Measurements from ENCODE around the gene CDH13. TPM values are rescaled to one million over a fixed set of nuclear protein-coding genes. Genes with fewer than 3 reads are reported as not detected.

CDH13 gene
- total RNA-seq, 1 experiment from 2014 or later, result not detected

DNA sequence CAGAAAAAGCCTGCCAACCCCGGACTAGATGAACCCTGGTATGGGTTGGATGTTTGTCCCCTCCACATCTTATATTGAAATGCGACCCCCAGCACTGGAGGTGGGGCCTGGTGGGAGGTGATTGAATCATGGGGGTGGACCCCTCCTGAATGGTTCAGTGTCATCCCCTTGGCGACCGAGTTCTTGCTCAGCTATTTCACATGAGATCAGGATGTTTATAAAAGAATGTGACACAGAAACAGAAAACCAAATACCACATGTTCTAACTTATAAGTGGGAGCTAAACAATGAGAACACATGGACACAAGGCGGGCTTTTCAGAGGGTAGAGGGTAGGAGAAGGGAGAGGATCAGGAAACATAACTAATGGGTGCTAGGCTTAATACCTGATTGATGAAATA, 605.0 kb downstream of the CDH13 start:
- no peak for DNase-seq (ENCODE audit: low spot score)

DNA sequence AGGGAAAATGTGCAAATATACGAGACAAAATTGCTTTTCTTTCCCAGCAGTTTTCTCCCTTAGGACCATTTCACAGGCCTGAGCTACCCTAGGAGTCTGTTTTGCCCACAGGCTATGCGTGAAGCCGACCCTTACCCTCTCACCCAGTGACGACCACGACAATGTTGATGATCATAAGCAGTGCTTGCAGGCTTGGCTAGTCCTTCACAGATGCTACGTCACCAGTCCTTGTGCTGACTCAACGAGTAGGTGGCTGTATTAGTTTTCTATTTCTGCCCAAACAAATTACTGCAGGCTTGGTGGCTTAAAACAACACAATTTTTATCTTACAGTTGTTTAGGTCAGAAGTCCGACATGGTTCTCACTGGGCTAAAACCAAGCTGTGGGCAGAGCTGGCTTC, 606.4 kb downstream of the CDH13 start:
- no peak for DNase-seq (ENCODE audit: low spot score)

DNA sequence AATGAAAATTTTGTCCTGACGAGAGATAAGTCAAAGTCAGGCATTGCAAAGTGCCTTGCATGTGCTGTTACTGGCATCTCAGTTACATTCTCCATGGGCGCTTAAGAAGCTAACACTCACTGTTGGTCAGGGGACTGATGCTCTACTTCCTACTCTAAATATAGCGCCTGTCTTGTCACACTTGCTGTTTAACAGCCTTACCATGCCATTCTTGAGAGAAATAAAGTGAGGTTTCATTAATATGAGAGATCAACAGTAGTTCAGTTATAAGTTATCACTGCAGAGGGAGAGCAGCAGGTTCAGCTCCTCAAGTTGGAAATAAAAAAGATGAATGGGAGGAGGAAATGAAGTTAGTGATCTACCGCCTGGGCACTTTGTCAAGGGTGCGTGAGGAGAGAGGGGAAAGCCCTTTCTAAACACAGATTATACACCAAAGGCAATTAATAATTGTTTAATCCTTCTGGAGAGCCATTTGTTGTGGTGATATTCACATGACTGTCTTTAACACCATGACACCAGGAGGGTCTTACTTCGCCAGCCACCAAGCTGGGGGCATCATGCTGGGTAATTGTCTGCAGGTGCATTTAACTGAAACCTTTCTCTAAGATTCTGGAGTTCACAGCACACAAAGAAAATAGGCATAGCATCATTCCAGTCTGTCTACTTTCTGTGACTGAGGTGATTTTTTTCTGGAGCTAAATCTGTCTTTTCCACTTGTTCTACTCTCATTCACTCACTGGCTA, 612.4 kb downstream of the CDH13 start:
- no peak for DNase-seq (ENCODE audit: low spot score)

DNA sequence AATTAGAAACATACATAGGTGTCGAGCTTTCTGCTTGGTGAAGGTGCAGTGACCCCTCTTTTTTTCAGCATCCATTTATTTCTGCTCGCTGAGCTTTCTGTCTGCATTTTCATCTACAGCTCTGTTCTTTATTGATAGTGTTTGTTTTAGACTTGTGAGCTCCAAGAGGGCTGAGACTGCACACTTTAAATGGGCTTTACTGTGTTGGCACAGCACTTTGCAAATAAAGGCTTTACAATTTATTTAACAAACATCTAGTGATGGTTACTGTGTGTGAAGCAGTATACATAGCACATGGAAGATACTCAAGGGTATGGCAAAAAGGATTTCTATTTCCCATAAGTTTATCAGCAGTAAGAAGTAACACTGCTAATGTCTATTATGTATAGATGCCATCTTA, 617.3 kb downstream of the CDH13 start:
- no peak for DNase-seq (ENCODE audit: low spot score)

DNA sequence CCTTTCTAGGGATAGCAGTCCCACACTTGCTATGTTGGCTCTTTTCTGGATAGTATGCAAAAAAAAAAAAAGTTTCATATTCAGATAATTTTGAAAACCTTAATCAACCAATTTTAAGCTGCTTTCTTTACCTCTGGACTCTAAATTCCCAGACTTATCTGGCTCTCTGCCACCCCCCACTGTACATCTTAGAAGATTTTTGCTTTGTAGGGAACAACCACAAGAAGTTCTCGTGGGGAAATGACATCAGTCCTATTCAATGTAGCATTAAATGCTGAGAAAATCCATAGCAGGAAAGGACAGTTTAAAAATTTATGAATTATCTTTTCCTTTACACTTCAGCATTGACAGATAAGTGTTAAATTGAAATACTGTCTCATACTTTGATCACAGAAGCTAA, 618.3 kb downstream of the CDH13 start:
- DNase-seq (ENCODE audit: low spot score), result no peak

- no peak for DNase-seq (ENCODE audit: low spot score)
Measured at GRCh38 chr16:83247767-83248372, 621.1 kb downstream of the CDH13 start.

GRCh38 chr16:83248735-83249463, 622.1 kb downstream of the CDH13 start:
- DNase-seq (ENCODE audit: low spot score), result no peak

GRCh38 chr16:83253521-83253920, 626.8 kb downstream of the CDH13 start:
- no peak for DNase-seq (ENCODE audit: low spot score)

- DNase-seq (ENCODE audit: low spot score), result no peak
Measured at GRCh38 chr16:83258366-83258928, 631.7 kb downstream of the CDH13 start.

DNA sequence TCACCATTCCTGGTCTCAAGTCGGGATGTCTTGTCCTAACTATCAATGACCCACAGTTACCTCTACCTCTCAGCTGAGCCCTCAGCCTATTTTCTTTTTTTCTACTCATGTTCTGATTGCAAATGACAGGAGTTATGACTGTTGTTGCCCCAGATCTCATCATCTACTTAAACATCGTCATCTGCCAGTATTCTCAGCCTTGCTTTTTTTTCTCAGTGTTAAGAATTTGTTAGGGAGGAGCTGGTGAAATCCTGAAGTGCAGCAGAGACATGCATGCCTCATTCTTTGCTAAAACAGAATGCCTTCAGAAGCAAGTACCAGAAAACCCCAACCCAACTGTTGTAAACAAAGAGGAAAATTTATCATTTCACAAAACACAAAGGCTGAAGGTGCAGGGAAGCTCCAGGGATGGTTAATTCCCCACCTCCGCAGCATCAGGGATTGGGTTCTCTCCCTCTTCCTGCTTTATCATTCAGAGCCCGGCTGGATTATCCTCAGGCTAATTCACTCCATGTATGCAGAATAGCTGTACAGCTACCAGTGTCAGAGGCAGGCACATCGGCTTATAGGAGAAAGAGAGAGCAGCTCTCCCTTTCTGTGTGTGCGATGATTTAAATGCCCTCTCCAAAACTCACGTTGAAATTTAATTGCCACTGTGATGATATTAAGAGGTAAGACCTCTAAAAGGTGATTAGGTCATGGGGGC, 640.2 kb downstream of the CDH13 start:
- no peak for DNase-seq (ENCODE audit: low spot score)

DNA sequence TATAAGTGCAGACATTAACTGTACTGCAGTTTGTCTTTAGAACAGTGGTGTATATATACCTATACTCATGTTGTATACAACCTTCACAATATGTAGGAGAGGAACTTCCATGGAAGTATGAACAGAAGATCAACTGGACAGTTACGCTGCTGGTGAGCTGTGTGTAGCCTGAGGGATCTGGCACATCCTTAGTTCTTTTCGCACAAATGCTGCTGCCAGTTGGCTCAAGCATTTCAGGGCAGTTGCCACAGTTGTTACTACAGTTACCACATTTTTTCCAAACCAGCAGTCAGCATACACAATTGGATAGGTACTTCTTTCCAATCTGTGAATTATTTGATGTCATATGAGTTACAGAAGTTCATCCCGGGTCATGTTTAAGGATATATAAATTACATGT, 641.4 kb downstream of the CDH13 start:
- no peak for DNase-seq (ENCODE audit: low spot score)

- DNase-seq (ENCODE audit: low spot score), result no peak
Measured at GRCh38 chr16:83269048-83269447, 642.3 kb downstream of the CDH13 start.

- DNase-seq (ENCODE audit: low spot score), result no peak
Measured at GRCh38 chr16:83269541-83269940, 642.8 kb downstream of the CDH13 start.

DNA sequence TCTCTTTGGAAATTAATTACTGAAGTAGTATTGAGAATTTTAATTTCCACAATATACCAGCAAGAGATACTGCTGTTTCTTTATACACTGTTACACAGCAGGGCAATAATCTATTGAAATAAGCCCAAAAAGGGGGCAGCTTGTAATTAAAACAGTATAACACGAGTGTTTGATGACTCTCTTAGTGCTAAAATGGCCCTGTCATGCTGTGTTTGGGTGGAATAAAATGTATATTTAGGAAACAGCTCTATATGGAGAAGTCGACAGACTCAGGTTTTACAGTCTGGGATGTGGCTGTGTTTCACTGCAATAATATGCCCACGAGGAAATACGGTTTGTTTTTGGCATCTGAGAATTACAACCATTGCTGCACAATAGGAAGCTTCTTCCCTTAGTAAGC, 643.3 kb downstream of the CDH13 start:
- DNase-seq (ENCODE audit: low spot score), result no peak

- no peak for DNase-seq (ENCODE audit: low spot score)
Measured at GRCh38 chr16:83270640-83271039, 643.9 kb downstream of the CDH13 start.

- DNase-seq (ENCODE audit: low spot score), result no peak
Measured at GRCh38 chr16:83271123-83271522, 644.4 kb downstream of the CDH13 start.

GRCh38 chr16:83271970-83272575, 645.3 kb downstream of the CDH13 start:
- DNase-seq (ENCODE audit: low spot score), result no peak

DNA sequence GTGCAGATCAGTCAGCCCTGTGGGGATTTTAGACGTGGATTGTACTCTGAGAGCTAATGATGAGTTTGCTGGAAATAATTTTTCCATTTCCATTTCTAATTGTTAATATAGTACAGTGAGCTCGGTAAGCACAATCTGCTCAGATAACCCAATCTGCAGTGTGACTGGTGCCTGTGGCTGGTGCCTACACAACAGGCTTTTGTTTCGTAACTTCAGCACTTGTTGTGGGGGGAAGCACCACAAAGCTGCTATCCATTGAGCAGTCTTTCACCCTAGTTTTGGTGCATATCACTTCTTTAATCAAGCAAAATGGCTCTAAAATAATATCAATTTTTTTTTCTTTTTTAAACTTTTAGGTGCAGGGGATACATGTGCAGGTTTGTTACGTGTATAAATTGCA, 646.1 kb downstream of the CDH13 start:
- DNase-seq (ENCODE audit: low spot score), result no peak

DNA sequence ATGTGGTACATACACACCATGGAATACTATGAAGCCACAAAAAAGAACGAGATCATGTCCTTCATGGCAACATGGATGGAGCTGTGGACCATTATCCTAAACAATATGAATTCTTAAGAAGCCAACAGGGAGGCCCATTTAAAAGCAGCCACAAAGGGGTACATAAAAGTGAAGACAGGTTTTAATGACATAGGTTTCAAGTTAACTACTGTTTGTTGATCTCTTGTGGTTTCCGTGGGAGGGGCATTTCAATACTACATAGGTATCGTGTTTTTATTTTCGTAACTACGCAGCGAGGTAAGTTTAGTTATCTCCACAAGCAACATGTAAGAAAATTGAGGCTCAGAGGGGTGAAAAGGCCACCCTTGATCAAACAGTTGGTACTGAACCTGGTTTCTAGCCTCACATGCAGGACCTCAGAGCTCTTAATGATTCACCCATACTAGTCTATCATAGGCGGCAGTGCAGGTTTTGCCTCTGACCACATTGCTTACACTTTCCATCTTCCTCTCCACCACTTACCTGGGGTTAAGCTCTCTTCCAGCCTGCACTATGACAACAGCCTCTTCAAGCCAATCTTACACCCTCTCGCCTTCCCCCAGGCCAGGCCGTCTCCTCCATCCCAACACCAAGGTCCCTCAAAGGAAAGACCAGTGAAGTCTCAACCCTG, 646.9 kb downstream of the CDH13 start:
- no peak for DNase-seq (ENCODE audit: low spot score)

DNA sequence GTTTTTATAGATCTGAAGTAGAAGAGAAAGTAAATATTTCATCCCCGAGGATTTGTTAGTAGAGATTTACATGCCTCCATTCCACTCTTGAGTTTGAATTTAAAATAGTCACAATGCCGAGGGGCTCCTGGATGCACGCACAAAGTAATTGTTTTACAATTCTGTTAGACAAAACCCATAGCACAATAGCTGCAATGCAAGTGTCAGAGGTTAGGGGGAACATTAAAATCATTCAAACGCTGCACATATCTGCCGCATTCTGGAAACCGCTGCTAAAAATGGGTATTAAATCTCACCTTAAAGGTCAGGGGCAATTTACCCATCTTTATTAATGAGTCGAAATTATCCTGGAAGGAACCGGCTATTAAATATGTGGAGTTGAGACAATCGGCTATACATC, 652.5 kb downstream of the CDH13 start:
- DNase-seq (ENCODE audit: low spot score), result no peak

GRCh38 chr16:83285921-83286320, 659.2 kb downstream of the CDH13 start:
- DNase-seq (ENCODE audit: low spot score), result no peak

Measured in HT-29 (cell line).